ENCODE results near the gene LSAMP.

GRCh38 chr3:116378077-116378476 lies 67.2 kb downstream of the LSAMP start:
- no peak for TF ChIP-seq CTCF (IDR thresholded peaks at IDR 0.05)
- no peak for TF ChIP-seq POLR2A (IDR thresholded peaks at IDR 0.05; ENCODE audit: low read depth)
- TF ChIP-seq POLR2AphosphoS5 (IDR thresholded peaks at IDR 0.05) = no peak
- no peak for TF ChIP-seq EP300 (IDR thresholded peaks at IDR 0.05)

Data from esophagus muscularis mucosa (tissue), 4 donors.